SK-N-SH treated with all-trans-retinoic acid at 6 μM for 48 hours (cell line): Measurements from ENCODE around the gene VPS13D.

ENCODE experiments used
- ARNTL ChIP-seq: fragments of 450-650 bp; formaldehyde crosslinking; IDR thresholded peaks from 2 replicates; pipeline ENCODE4 v1.5.0; 2020; ENCODE audit warnings: low read depth, mild to moderate bottlenecking, moderate library complexity, borderline replicate concordance
- CSDC2 ChIP-seq: fragments of 250-450 bp; sonication (Bioruptor Pico); IDR thresholded peaks from 2 replicates; pipeline ENCODE4 v1.5.0; 2020; ENCODE audit warnings: mild to moderate bottlenecking, moderate library complexity
- PPARA ChIP-seq: fragments of 250-450 bp; sonication (Bioruptor Pico); IDR thresholded peaks from 2 replicates; pipeline ENCODE4 v1.5.0; 2020; ENCODE audit warnings: mild to moderate bottlenecking, borderline replicate concordance
- SNAI2 ChIP-seq: fragments of 250-450 bp; sonication (Bioruptor Pico); IDR thresholded peaks from 2 replicates; pipeline ENCODE4 v1.5.0; 2020; ENCODE audit warnings: mild to moderate bottlenecking, moderate library complexity
- TOX ChIP-seq: fragments of 250-450 bp; sonication (Bioruptor Pico); IDR thresholded peaks from 2 replicates; pipeline ENCODE4 v1.8.0; 2021; ENCODE audit warnings: mild to moderate bottlenecking, moderate library complexity, borderline replicate concordance
- TF ChIP-seq, protein P1 (sequence below): fragments of 250-450 bp; sonication (Bioruptor Pico); IDR thresholded peaks from 2 replicates; pipeline ENCODE4 v1.8.0; 2020; ENCODE audit warnings: mild to moderate bottlenecking, moderate library complexity, borderline replicate concordance
- TF ChIP-seq, protein P2 (sequence below): fragments of 250-450 bp; sonication (Bioruptor Pico); IDR thresholded peaks from 2 replicates; pipeline ENCODE4 v1.5.0; 2020; ENCODE audit warnings: mild to moderate bottlenecking, moderate library complexity
- TF ChIP-seq, protein P3 (sequence below): fragments of 250-450 bp; sonication (Bioruptor Pico); IDR thresholded peaks from 2 replicates; pipeline ENCODE4 v1.8.0; 2021; ENCODE audit warnings: low read depth, mild to moderate bottlenecking, moderate library complexity, borderline replicate concordance
- TF ChIP-seq, protein P4 (sequence below): fragments of 250-450 bp; sonication (Bioruptor Pico); IDR thresholded peaks from 2 replicates; pipeline ENCODE4 v1.5.1; 2020; ENCODE audit warnings: low read depth, mild to moderate bottlenecking, moderate library complexity
- TF ChIP-seq, protein P5 (sequence below): fragments of 250-450 bp; sonication (Bioruptor Pico); IDR thresholded peaks from 2 replicates; pipeline ENCODE4 v1.5.1; 2021; ENCODE audit warnings: mild to moderate bottlenecking, moderate library complexity

DNA sequence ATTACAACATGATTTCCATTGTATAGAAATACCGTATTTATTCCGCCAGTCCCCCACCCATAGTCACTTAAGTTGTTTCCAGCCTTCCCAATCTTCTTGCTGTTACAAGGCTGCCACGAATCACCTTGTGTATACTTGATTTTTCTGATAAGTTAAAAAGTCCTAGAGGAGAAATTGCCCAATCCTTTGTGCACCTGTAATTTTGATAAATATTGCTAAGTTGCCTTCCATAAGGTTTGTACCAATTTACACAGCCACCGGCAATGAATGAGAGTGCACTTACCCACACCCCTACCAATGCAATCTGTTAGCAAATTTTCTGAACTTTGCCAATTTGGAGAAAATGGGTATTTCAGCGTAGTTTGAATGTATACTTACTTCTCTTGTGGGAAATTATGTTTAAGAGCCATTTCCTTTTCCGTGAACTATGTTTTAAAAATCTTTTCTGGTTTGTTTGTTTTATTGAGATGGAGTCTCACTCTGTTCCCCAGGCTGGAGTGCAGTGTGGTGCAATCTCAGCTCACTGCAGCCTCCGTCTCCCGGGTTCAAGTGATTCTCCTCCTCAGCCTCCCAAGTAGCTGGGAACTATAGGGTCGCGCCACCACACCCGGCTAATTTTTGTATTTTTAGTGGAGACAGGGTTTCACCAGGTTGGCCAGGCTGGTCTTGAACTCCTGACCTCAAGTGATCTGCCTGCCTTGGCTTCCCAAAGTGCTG is 300.8 kb downstream of the VPS13D start:
- TF ChIP-seq CSDC2: no peak
- TF ChIP-seq, protein P1, sequence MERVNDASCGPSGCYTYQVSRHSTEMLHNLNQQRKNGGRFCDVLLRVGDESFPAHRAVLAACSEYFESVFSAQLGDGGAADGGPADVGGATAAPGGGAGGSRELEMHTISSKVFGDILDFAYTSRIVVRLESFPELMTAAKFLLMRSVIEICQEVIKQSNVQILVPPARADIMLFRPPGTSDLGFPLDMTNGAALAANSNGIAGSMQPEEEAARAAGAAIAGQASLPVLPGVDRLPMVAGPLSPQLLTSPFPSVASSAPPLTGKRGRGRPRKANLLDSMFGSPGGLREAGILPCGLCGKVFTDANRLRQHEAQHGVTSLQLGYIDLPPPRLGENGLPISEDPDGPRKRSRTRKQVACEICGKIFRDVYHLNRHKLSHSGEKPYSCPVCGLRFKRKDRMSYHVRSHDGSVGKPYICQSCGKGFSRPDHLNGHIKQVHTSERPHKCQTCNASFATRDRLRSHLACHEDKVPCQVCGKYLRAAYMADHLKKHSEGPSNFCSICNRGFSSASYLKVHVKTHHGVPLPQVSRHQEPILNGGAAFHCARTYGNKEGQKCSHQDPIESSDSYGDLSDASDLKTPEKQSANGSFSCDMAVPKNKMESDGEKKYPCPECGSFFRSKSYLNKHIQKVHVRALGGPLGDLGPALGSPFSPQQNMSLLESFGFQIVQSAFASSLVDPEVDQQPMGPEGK: no peak
- TF ChIP-seq SNAI2 (CRISPR knock-in tag): no peak
- TF ChIP-seq, protein P2, sequence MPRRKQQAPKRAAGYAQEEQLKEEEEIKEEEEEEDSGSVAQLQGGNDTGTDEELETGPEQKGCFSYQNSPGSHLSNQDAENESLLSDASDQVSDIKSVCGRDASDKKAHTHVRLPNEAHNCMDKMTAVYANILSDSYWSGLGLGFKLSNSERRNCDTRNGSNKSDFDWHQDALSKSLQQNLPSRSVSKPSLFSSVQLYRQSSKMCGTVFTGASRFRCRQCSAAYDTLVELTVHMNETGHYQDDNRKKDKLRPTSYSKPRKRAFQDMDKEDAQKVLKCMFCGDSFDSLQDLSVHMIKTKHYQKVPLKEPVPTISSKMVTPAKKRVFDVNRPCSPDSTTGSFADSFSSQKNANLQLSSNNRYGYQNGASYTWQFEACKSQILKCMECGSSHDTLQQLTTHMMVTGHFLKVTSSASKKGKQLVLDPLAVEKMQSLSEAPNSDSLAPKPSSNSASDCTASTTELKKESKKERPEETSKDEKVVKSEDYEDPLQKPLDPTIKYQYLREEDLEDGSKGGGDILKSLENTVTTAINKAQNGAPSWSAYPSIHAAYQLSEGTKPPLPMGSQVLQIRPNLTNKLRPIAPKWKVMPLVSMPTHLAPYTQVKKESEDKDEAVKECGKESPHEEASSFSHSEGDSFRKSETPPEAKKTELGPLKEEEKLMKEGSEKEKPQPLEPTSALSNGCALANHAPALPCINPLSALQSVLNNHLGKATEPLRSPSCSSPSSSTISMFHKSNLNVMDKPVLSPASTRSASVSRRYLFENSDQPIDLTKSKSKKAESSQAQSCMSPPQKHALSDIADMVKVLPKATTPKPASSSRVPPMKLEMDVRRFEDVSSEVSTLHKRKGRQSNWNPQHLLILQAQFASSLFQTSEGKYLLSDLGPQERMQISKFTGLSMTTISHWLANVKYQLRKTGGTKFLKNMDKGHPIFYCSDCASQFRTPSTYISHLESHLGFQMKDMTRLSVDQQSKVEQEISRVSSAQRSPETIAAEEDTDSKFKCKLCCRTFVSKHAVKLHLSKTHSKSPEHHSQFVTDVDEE (CRISPR knock-in tag): no peak
- TF ChIP-seq, protein P3, sequence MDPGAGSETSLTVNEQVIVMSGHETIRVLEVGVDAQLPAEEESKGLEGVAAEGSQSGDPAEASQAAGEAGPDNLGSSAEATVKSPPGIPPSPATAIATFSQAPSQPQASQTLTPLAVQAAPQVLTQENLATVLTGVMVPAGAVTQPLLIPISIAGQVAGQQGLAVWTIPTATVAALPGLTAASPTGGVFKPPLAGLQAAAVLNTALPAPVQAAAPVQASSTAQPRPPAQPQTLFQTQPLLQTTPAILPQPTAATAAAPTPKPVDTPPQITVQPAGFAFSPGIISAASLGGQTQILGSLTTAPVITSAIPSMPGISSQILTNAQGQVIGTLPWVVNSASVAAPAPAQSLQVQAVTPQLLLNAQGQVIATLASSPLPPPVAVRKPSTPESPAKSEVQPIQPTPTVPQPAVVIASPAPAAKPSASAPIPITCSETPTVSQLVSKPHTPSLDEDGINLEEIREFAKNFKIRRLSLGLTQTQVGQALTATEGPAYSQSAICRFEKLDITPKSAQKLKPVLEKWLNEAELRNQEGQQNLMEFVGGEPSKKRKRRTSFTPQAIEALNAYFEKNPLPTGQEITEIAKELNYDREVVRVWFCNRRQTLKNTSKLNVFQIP: no peak
- no peak for TF ChIP-seq PPARA
- TF ChIP-seq ARNTL: no peak
- TF ChIP-seq, protein P4, sequence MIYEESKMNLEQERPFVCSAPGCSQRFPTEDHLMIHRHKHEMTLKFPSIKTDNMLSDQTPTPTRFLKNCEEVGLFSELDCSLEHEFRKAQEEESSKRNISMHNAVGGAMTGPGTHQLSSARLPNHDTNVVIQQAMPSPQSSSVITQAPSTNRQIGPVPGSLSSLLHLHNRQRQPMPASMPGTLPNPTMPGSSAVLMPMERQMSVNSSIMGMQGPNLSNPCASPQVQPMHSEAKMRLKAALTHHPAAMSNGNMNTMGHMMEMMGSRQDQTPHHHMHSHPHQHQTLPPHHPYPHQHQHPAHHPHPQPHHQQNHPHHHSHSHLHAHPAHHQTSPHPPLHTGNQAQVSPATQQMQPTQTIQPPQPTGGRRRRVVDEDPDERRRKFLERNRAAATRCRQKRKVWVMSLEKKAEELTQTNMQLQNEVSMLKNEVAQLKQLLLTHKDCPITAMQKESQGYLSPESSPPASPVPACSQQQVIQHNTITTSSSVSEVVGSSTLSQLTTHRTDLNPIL (CRISPR knock-in tag): no peak
- TF ChIP-seq, protein P5, sequence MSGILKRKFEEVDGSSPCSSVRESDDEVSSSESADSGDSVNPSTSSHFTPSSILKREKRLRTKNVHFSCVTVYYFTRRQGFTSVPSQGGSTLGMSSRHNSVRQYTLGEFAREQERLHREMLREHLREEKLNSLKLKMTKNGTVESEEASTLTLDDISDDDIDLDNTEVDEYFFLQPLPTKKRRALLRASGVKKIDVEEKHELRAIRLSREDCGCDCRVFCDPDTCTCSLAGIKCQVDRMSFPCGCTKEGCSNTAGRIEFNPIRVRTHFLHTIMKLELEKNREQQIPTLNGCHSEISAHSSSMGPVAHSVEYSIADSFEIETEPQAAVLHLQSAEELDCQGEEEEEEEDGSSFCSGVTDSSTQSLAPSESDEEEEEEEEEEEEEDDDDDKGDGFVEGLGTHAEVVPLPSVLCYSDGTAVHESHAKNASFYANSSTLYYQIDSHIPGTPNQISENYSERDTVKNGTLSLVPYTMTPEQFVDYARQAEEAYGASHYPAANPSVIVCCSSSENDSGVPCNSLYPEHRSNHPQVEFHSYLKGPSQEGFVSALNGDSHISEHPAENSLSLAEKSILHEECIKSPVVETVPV (CRISPR knock-in tag): no peak
- TF ChIP-seq TOX: no peak
